Measurements from ENCODE around the gene JMJD6.
A peak's percentile ranks its signal among the peaks of the same experiment; 100 is the strongest.

Gene JMJD6

GRCh38 chr17:76720211-76720610 is 6.2 kb downstream of the JMJD6 start:
- no peak for DNase-seq (ENCODE audit: low read depth in 1 of 2, low spot score in 1 of 2)
- TF ChIP-seq SPI1 (IDR thresholded peaks at IDR 0.05; ENCODE audit: borderline replicate concordance, low read depth) (no peak), POLR2AphosphoS5 (IDR thresholded peaks at IDR 0.05; ENCODE audit: low read depth) (no peak), GABPA (IDR thresholded peaks at IDR 0.05; ENCODE audit: low read depth) (no peak)
- TF ChIP-seq, protein P1, sequence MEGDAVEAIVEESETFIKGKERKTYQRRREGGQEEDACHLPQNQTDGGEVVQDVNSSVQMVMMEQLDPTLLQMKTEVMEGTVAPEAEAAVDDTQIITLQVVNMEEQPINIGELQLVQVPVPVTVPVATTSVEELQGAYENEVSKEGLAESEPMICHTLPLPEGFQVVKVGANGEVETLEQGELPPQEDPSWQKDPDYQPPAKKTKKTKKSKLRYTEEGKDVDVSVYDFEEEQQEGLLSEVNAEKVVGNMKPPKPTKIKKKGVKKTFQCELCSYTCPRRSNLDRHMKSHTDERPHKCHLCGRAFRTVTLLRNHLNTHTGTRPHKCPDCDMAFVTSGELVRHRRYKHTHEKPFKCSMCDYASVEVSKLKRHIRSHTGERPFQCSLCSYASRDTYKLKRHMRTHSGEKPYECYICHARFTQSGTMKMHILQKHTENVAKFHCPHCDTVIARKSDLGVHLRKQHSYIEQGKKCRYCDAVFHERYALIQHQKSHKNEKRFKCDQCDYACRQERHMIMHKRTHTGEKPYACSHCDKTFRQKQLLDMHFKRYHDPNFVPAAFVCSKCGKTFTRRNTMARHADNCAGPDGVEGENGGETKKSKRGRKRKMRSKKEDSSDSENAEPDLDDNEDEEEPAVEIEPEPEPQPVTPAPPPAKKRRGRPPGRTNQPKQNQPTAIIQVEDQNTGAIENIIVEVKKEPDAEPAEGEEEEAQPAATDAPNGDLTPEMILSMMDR (IDR thresholded peaks at IDR 0.05; ENCODE audit: insufficient read depth, low read length), result no peak
- TF ChIP-seq, protein P2, sequence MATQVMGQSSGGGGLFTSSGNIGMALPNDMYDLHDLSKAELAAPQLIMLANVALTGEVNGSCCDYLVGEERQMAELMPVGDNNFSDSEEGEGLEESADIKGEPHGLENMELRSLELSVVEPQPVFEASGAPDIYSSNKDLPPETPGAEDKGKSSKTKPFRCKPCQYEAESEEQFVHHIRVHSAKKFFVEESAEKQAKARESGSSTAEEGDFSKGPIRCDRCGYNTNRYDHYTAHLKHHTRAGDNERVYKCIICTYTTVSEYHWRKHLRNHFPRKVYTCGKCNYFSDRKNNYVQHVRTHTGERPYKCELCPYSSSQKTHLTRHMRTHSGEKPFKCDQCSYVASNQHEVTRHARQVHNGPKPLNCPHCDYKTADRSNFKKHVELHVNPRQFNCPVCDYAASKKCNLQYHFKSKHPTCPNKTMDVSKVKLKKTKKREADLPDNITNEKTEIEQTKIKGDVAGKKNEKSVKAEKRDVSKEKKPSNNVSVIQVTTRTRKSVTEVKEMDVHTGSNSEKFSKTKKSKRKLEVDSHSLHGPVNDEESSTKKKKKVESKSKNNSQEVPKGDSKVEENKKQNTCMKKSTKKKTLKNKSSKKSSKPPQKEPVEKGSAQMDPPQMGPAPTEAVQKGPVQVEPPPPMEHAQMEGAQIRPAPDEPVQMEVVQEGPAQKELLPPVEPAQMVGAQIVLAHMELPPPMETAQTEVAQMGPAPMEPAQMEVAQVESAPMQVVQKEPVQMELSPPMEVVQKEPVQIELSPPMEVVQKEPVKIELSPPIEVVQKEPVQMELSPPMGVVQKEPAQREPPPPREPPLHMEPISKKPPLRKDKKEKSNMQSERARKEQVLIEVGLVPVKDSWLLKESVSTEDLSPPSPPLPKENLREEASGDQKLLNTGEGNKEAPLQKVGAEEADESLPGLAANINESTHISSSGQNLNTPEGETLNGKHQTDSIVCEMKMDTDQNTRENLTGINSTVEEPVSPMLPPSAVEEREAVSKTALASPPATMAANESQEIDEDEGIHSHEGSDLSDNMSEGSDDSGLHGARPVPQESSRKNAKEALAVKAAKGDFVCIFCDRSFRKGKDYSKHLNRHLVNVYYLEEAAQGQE (IDR thresholded peaks at IDR 0.05; ENCODE audit: insufficient replicate concordance, low read depth), result no peak
- no peak overlapping the region for H3K27ac ChIP-seq (replicated peaks)
- H3K27me3 ChIP-seq (ENCODE audit: insufficient read depth, poor library complexity, severe bottlenecking), result no peaks in the 10 kb centered on the region
- no peak overlapping the region for H3K4me3 ChIP-seq (replicated peaks; ENCODE audit: insufficient read depth, low read length)

- H3K4me3 ChIP-seq (replicated peaks; ENCODE audit: insufficient read depth, low read length), result no peak overlapping the region
- no peaks in the 10 kb centered on the region for H3K27me3 ChIP-seq (ENCODE audit: insufficient read depth, poor library complexity, severe bottlenecking)
- TF ChIP-seq GABPA (IDR thresholded peaks at IDR 0.05; ENCODE audit: low read depth) (no peak), SPI1 (IDR thresholded peaks at IDR 0.05; ENCODE audit: borderline replicate concordance, low read depth) (no peak), POLR2AphosphoS5 (IDR thresholded peaks at IDR 0.05; ENCODE audit: low read depth) (no peak)
- TF ChIP-seq, protein P1 (IDR thresholded peaks at IDR 0.05; ENCODE audit: insufficient read depth, low read length), result no peak
- TF ChIP-seq, protein P2 (IDR thresholded peaks at IDR 0.05; ENCODE audit: insufficient replicate concordance, low read depth), result no peak
- H3K27ac ChIP-seq (replicated peaks), result no peak overlapping the region
- DNase-seq (ENCODE audit: low read depth in 1 of 2, low spot score in 1 of 2), result no peak
Measured at GRCh38 chr17:76718516-76718915, 7.9 kb downstream of the JMJD6 start.

DNA sequence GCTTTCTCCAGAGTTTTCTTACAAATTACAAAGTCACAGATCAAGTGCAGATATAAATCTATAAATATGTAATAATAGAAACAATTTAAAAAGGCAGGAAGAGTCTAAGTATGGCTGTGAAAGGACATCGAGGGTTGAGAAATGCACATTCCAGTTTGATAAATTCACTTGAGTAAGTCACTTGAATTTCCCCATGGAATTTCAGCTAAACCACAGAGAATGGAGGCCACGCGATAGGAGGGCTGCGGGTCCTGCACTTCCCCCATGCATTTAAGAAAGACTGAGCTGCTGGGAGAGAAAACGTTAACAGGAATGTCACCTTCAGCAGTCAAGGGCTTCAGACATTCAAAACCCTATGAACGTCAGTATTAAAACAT is 9.6 kb downstream of the JMJD6 start:
- H3K4me3 ChIP-seq (replicated peaks; ENCODE audit: insufficient read depth, low read length), result no peak overlapping the region
- no peak for DNase-seq (ENCODE audit: low read depth in 1 of 2, low spot score in 1 of 2)
- peak overlapping the region; percentile 80 for H3K27ac ChIP-seq (replicated peaks)

More for the DNA sequence above, 9.6 kb downstream of the JMJD6 start:
- H3K27me3 ChIP-seq (ENCODE audit: insufficient read depth, poor library complexity, severe bottlenecking), result no peaks in the 10 kb centered on the region
- TF ChIP-seq SPI1 (IDR thresholded peaks at IDR 0.05; ENCODE audit: borderline replicate concordance, low read depth), result peak; percentile 9; the same call in 1 of the 2 replicates
- TF ChIP-seq, protein P1 (IDR thresholded peaks at IDR 0.05; ENCODE audit: insufficient read depth, low read length), result no peak

Data from HL-60 (cell line).